Measurements from ENCODE around the gene GALNT10.
"Not testable (repeated sequence)": the region's sequence is repeated elsewhere in the genome, so short reads cannot be mapped to it uniquely, and the experiment has no call there.

GALNT10 gene

GRCh38 chr5:154331924-154332323, 141.4 kb downstream of the GALNT10 start:
- no peak for DNase-seq

GRCh38 chr5:154332451-154332850, 141.9 kb downstream of the GALNT10 start:
- no peak for DNase-seq

- DNase-seq, result no peak
Observed at GRCh38 chr5:154333016-154333415, 142.5 kb downstream of the GALNT10 start.

- no peak for DNase-seq
Observed at GRCh38 chr5:154334406-154335064, 144.0 kb downstream of the GALNT10 start.

- DNase-seq, result no peak
Observed at GRCh38 chr5:154335065-154335448, 144.5 kb downstream of the GALNT10 start.

- no peak for DNase-seq
Observed at GRCh38 chr5:154341620-154342019, 151.1 kb downstream of the GALNT10 start.

- DNase-seq, result no peak
Observed at GRCh38 chr5:154342211-154342610, 151.7 kb downstream of the GALNT10 start.

GRCh38 chr5:154342963-154343362, 152.4 kb downstream of the GALNT10 start:
- no peak for DNase-seq

GRCh38 chr5:154344461-154344860, 153.9 kb downstream of the GALNT10 start:
- no peak for DNase-seq

- no peak for DNase-seq
Observed at GRCh38 chr5:154345255-154345952, 154.9 kb downstream of the GALNT10 start.

- DNase-seq, result no peak
Observed at GRCh38 chr5:154346427-154346826, 155.9 kb downstream of the GALNT10 start.

GRCh38 chr5:154349626-154350264, 159.2 kb downstream of the GALNT10 start:
- no peak for DNase-seq

GRCh38 chr5:154351141-154351540, 160.6 kb downstream of the GALNT10 start:
- DNase-seq, result no peak

GRCh38 chr5:154351566-154351965, 161.0 kb downstream of the GALNT10 start:
- DNase-seq, result no peak

- DNase-seq, result no peak
Observed at GRCh38 chr5:154352960-154353548, 162.5 kb downstream of the GALNT10 start.

- DNase-seq, result no peak
Observed at GRCh38 chr5:154355129-154355611, 164.6 kb downstream of the GALNT10 start.

- DNase-seq, result no peak
Observed at GRCh38 chr5:154356020-154356655, 165.6 kb downstream of the GALNT10 start.

- DNase-seq, result no peak
Observed at GRCh38 chr5:154356958-154357357, 166.4 kb downstream of the GALNT10 start.

- DNase-seq, result no peak
Observed at GRCh38 chr5:154358516-154359220, 168.1 kb downstream of the GALNT10 start.

- DNase-seq, result no peak
Observed at GRCh38 chr5:154359221-154359573, 168.7 kb downstream of the GALNT10 start.

- DNase-seq, result not testable (repeated sequence)
Observed at GRCh38 chr5:154360241-154360640, 169.7 kb downstream of the GALNT10 start.

- no peak for DNase-seq
Observed at GRCh38 chr5:154363411-154363810, 172.9 kb downstream of the GALNT10 start.

GRCh38 chr5:154364771-154365170, 174.2 kb downstream of the GALNT10 start:
- DNase-seq, result no peak

Measured in CD4-positive, alpha-beta T cell treated with Interferon gamma for 1 hour (primary cell).